ENCODE data around the gene SLK.

The SLK gene

GRCh38 chr10:103942866-103943265, 24.1 kb upstream of the SLK start:
- DNase-seq, result no peak

GRCh38 chr10:103947799-103948516, 19.0 kb upstream of the SLK start:
- no peak for DNase-seq

GRCh38 chr10:103949728-103950127, 17.2 kb upstream of the SLK start:
- no peak for DNase-seq

GRCh38 chr10:103951183-103951582, 15.8 kb upstream of the SLK start:
- no peak for DNase-seq

GRCh38 chr10:103951942-103952341, 15.0 kb upstream of the SLK start:
- DNase-seq, result no peak

GRCh38 chr10:103954543-103954942, 12.4 kb upstream of the SLK start:
- DNase-seq, result no peak

GRCh38 chr10:103958996-103959395, 7.9 kb upstream of the SLK start:
- no peak for DNase-seq

GRCh38 chr10:103960103-103960502, 6.8 kb upstream of the SLK start:
- DNase-seq, result no peak

GRCh38 chr10:103967448-103968071, 620 bp downstream of the SLK start:
- DNase-seq, result peak; percentile 58

GRCh38 chr10:103968441-103969391, 1.8 kb downstream of the SLK start:
- peak; percentile 45 for DNase-seq

- DNase-seq, result no peak
Observed at GRCh38 chr10:103969436-103969835, 2.5 kb downstream of the SLK start.

GRCh38 chr10:103969857-103970627, 3.1 kb downstream of the SLK start:
- no peak for DNase-seq

- DNase-seq, result no peak
Observed at GRCh38 chr10:103975169-103975568, 8.2 kb downstream of the SLK start.

- no peak for DNase-seq
Observed at GRCh38 chr10:103977204-103977603, 10.3 kb downstream of the SLK start.

GRCh38 chr10:103979530-103979929, 12.6 kb downstream of the SLK start:
- DNase-seq, result no peak

GRCh38 chr10:103980288-103980906, 13.5 kb downstream of the SLK start:
- no peak for DNase-seq

GRCh38 chr10:103982639-103983038, 15.7 kb downstream of the SLK start:
- DNase-seq, result no peak

- no peak for DNase-seq
Observed at GRCh38 chr10:103983367-103983911, 16.5 kb downstream of the SLK start.

GRCh38 chr10:103985726-103986125, 18.8 kb downstream of the SLK start:
- no peak for DNase-seq

GRCh38 chr10:103986360-103986759, 19.4 kb downstream of the SLK start:
- no peak for DNase-seq

- DNase-seq, result peak; percentile 30
Observed at GRCh38 chr10:103990121-103990520, 23.2 kb downstream of the SLK start.

- DNase-seq, result no peak
Observed at GRCh38 chr10:103990531-103990930, 23.6 kb downstream of the SLK start.
